Endothelial cell of umbilical vein (primary cell): ENCODE measurements around the gene CADPS. TPM values are rescaled to one million over a fixed set of nuclear protein-coding genes. Genes with fewer than 3 reads are reported as not detected.

Experiments used
- BruUV-seq: library from RNA; stranded (reverse); fragments of 400-500 nt; replicated peaks from 2 replicates; lab custom pipeline; 2021; lab: Mats Ljungman, UMichigan
- CTCF ChIA-PET: fragments of 300-600, 350-600 bp; sonication (Branson Sonifier 250); formaldehyde crosslinking; loops from one replicate; lab custom pipeline; 2021; ENCODE audit warnings: antibody characterized with exemption, inconsistent platforms; lab: Charles Lee
- POLR2A ChIA-PET: fragments of 300-600, 350-600 bp; sonication (Branson Sonifier 250); formaldehyde crosslinking; loops from one replicate; lab custom pipeline; 2021; ENCODE audit warnings: antibody characterized with exemption, inconsistent platforms; lab: Charles Lee
- DNase-seq: peaks from one replicate; pipeline ENCODE4 v3.0.0-alpha.2; 2011; ENCODE audit warnings: low read depth, low spot score
- FAIRE-seq: peaks from 2 replicates; lab custom pipeline; 2011; peaks lifted over from hg19 to GRCh38; lab: Jason Lieb, UNC
- H2AFZ ChIP-seq: 2 replicates; pipeline ENCODE4 v1.6.0; 2012; ENCODE audit warnings: low read depth, low read length, control low read depth, inconsistent platforms
- H3K27ac ChIP-seq: 2 replicates; pipeline ENCODE4 v1.5.1; 2011; ENCODE audit warnings: low read depth, mild to moderate bottlenecking, control low read depth, low read length, moderate library complexity; ENCODE audit not compliant: insufficient read depth
- H3K27me3 ChIP-seq, 2 experiments: 2 replicates each; pipeline versions ENCODE4 v1.6.0 to v1.6.1; 2011; ENCODE audit warnings: low read length in 2 of 2, mixed read lengths in 1 of 2; ENCODE audit not compliant: control insufficient read depth in 2 of 2, insufficient read depth in 2 of 2
- H3K36me3 ChIP-seq, 2 experiments: 2 replicates in 1 of 2; 3 replicates in 1 of 2; pipeline ENCODE4 v1.5.1; 2011; ENCODE audit warnings: low read length in 2 of 2, mild to moderate bottlenecking in 1 of 2, moderate library complexity in 1 of 2; ENCODE audit not compliant: control insufficient read depth in 2 of 2, insufficient read depth in 2 of 2; ENCODE audit errors: extremely low read depth in 1 of 2
- H3K4me1 ChIP-seq: 3 replicates; pipeline ENCODE4 v1.5.1; 2011; ENCODE audit warnings: mild to moderate bottlenecking, low read length; ENCODE audit not compliant: control insufficient read depth, insufficient read depth; ENCODE audit errors: extremely low read depth
- H3K4me2 ChIP-seq: 2 replicates; pipeline ENCODE4 v1.6.1; 2011; ENCODE audit warnings: low read length, control low read depth, mixed read lengths; ENCODE audit not compliant: insufficient read depth
- H3K4me3 ChIP-seq, 3 experiments: fragments of 200-600 bp in 1 of 3; sonication (generic), shearing (Covaris generic) in 1 of 3; replicated peaks in 1 of 3; 2 replicates each; pipeline ENCODE4 v1.5.1; 2011 to 2016; ENCODE audit warnings: control low read depth in 3 of 3, low read length in 3 of 3, mild to moderate bottlenecking in 2 of 3, inconsistent platforms in 1 of 3, low read depth in 1 of 3, moderate library complexity in 1 of 3; ENCODE audit not compliant: insufficient read depth in 1 of 3
- H3K79me2 ChIP-seq: 2 replicates; pipeline ENCODE4 v1.6.0; 2012; ENCODE audit warnings: low read length, inconsistent platforms; ENCODE audit not compliant: control insufficient read depth, insufficient read depth
- H3K9ac ChIP-seq: replicated peaks from 2 replicates; pipeline ENCODE3; 2011; ENCODE audit warnings: low read length, control low read depth; ENCODE audit not compliant: insufficient read depth; ENCODE audit errors: extremely low read depth
- H3K9me1 ChIP-seq: replicated peaks from 3 replicates; pipeline ENCODE4 v1.6.0; 2011; ENCODE audit warnings: mild to moderate bottlenecking, low read length; ENCODE audit not compliant: control insufficient read depth, insufficient read depth; ENCODE audit errors: extremely low read depth
- H3K9me3 ChIP-seq: replicated peaks from 2 replicates; pipeline ENCODE4 v1.5.1; 2012; ENCODE audit warnings: low read length, inconsistent platforms; ENCODE audit not compliant: control insufficient read depth, insufficient read depth
- H4K20me1 ChIP-seq: replicated peaks from 2 replicates; pipeline ENCODE3; 2011; ENCODE audit warnings: mild to moderate bottlenecking, low read length; ENCODE audit not compliant: control insufficient read depth, insufficient read depth; ENCODE audit errors: extremely low read depth
- EZH2 ChIP-seq: IDR thresholded peaks from 2 replicates; pipeline ENCODE4 v1.6.1; 2012; ENCODE audit warnings: borderline replicate concordance, low read depth, mild to moderate bottlenecking, moderate library complexity, low read length, inconsistent platforms; ENCODE audit not compliant: severe bottlenecking
- FOS ChIP-seq: IDR thresholded peaks from 2 replicates; pipeline ENCODE4 v1.6.1; 2011; ENCODE audit warnings: mild to moderate bottlenecking, low read length, moderate library complexity, borderline replicate concordance; ENCODE audit not compliant: insufficient read depth
- GATA2 ChIP-seq: IDR thresholded peaks from 2 replicates; pipeline ENCODE4 v1.7.0; 2011; ENCODE audit warnings: low read depth, mild to moderate bottlenecking, moderate library complexity, mixed read lengths, low read length; ENCODE audit not compliant: insufficient read length, insufficient read depth
- MYC ChIP-seq: IDR thresholded peaks from one replicate; pipeline ENCODE4 v1.6.1; 2011; ENCODE audit warnings: mild to moderate bottlenecking, low read depth, low read length
- POLR2A ChIP-seq: IDR thresholded peaks from 2 replicates; pipeline ENCODE4 v1.6.1; 2012; ENCODE audit warnings: low read depth, mild to moderate bottlenecking, control low read depth, low read length
- POLR2AphosphoS5 ChIP-seq: IDR thresholded peaks from 2 replicates; pipeline ENCODE4 v1.6.1; 2012; ENCODE audit warnings: low read depth, mild to moderate bottlenecking, control low read depth, low read length, moderate library complexity; ENCODE audit not compliant: insufficient read depth
- dilution Hi-C: fragments of 300-500 bp; cut with MboI; formaldehyde crosslinking; loops from one replicate; pipeline ENCODE4 v1.15.0; 2019; ENCODE audit warnings: low sequenced_read_pairs; ENCODE audit not compliant: extremely low pct_ligation_motif_present
- intact Hi-C: fragments of 100-400 bp; cut with micrococcal nuclease; formaldehyde crosslinking; loops from one replicate; pipeline ENCODE4 v1.10.0; 2022
- polyA plus RNA-seq, 4 experiments: library from polyadenylated mRNA; depleted of rRNA in 3 of 4; stranded (reverse) in 3 of 4; unstranded in 1 of 4; fragments of >200 nt; gene quantifications; 2 replicates each; pipeline versions ENCODE4 v1.2.1 to v1.2.3, GENCODE V29; 2011 to 2012; ENCODE audit warnings: missing spikeins in 1 of 4
- total RNA-seq: library from RNA; stranded (reverse); gene quantifications from 2 replicates; pipeline ENCODE4 v1.2.3, GENCODE V29; 2021
- TF ChIP-seq, protein P1 (sequence below): IDR thresholded peaks from 2 replicates; pipeline ENCODE4 v1.6.1; 2011; ENCODE audit not compliant: insufficient read depth, insufficient read length
- TF ChIP-seq, protein P2 (sequence below), 2 donors: IDR thresholded peaks; 1 replicate in 1 of 2; 2 replicates in 1 of 2; pipeline ENCODE4 v1.5.1; 2011; ENCODE audit warnings: low read length in 2 of 2, mild to moderate bottlenecking in 2 of 2, moderate library complexity in 2 of 2, control low read depth in 1 of 2, inconsistent platforms in 1 of 2, low read depth in 1 of 2; ENCODE audit not compliant: insufficient read depth in 1 of 2; ENCODE audit errors: extremely low read depth in 1 of 2

The CADPS gene
- total and polyA plus RNA-seq, 2 donors (not counting 3 experiments of a cell fraction or from before 2014, with no cell fraction given): not detected

DNA sequence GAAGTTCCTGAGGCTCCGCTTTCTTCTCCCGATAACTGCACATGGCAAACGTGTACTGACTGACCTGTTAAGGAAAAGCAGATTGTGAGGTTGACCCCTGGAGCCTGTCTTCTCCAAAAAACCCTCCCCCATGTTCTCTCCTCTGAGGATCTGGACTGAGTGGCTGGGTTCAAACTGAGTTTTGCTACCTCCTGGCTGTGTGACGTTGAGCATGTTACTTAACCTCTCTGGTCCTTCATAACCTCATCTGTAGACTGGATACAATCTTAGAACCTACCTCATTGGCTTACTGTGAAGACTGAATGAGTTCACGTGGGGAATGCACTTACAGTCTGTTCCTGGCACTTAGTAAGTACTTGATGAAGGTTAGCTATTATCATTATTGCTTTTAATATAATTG, 317.8 kb downstream of the CADPS start:
- DNase-seq: no peak
- Histone ChIP-seq H3K4me3 (no peak overlapping the region), H3K9ac (no peak overlapping the region), H2AFZ (no peak overlapping the region), H3K4me1 (peaks cover 16% of the 10 kb centered on the region), H3K9me3 (no peaks in the 10 kb centered on the region), H4K20me1 (no peaks in the 10 kb centered on the region), H3K9me1 (no peaks in the 10 kb centered on the region), H3K27ac (no peak overlapping the region), H3K79me2 (no peaks in the 10 kb centered on the region), H3K4me2 (no peak overlapping the region), H3K36me3 (no peaks in the 10 kb centered on the region), H3K27me3 (no peaks in the 10 kb centered on the region)
- no TSS peak for BruUV-seq
- dilution Hi-C loops: no loop called here
- TF ChIP-seq, protein P1, sequence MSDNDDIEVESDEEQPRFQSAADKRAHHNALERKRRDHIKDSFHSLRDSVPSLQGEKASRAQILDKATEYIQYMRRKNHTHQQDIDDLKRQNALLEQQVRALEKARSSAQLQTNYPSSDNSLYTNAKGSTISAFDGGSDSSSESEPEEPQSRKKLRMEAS: no peak
- TF ChIP-seq EZH2 (no peak), POLR2A (no peak), MYC (no peak), FOS (no peak), POLR2AphosphoS5 (no peak), GATA2 (no peak)
- TF ChIP-seq, protein P2, sequence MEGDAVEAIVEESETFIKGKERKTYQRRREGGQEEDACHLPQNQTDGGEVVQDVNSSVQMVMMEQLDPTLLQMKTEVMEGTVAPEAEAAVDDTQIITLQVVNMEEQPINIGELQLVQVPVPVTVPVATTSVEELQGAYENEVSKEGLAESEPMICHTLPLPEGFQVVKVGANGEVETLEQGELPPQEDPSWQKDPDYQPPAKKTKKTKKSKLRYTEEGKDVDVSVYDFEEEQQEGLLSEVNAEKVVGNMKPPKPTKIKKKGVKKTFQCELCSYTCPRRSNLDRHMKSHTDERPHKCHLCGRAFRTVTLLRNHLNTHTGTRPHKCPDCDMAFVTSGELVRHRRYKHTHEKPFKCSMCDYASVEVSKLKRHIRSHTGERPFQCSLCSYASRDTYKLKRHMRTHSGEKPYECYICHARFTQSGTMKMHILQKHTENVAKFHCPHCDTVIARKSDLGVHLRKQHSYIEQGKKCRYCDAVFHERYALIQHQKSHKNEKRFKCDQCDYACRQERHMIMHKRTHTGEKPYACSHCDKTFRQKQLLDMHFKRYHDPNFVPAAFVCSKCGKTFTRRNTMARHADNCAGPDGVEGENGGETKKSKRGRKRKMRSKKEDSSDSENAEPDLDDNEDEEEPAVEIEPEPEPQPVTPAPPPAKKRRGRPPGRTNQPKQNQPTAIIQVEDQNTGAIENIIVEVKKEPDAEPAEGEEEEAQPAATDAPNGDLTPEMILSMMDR (IDR thresholded peaks at IDR 0.05; ENCODE audit: extremely low read depth in 1 of 2, insufficient read depth in 1 of 2, low read depth in 1 of 2, low read length in 2 of 2): no peak
- no peak for FAIRE-seq
- CTCF ChIA-PET: interaction anchor here (1.2 kb wide), 1 partner anchor 227 kb away, joined by 3 read pairs; no protein-coding TSS in a partner anchor
- intact Hi-C loops: no loop called here
- POLR2A ChIA-PET: no interaction called here
